GM12875 (cell line): ENCODE results near the gene DLG5.

Experiments
- H3K4me3 ChIP-seq: one replicate; pipeline ENCODE4 v1.5.1; 2011; ENCODE audit warnings: low read depth, low read length, control low read depth
- TF ChIP-seq, protein P1 (sequence below): IDR thresholded peaks from 2 replicates; pipeline ENCODE4 v1.5.1; 2011; ENCODE audit warnings: low read depth, mild to moderate bottlenecking, control low read depth, inconsistent platforms, low read length, moderate library complexity, borderline replicate concordance; ENCODE audit not compliant: insufficient read depth

Gene DLG5

DNA sequence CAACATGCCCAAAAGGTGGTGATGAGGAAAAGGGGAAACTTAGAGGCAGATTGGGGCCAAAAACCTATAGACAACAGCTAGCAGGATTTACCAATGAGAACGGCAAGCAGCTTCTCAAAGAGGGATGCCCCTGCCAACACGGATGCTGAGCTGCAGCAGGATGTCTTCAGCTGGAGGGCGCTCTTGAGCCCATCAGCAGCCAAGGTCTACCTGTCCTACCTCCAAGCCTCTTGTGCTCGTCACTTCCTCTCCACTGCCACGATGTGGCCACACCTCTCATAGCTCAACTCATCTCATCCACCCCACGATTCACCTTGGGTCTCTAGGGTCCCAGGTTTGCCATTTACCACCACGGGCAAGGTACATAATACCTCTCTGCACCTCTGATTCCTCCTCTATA, 36.5 kb downstream of the DLG5 start:
- H3K4me3 ChIP-seq = no peak overlapping the region
- TF ChIP-seq, protein P1, sequence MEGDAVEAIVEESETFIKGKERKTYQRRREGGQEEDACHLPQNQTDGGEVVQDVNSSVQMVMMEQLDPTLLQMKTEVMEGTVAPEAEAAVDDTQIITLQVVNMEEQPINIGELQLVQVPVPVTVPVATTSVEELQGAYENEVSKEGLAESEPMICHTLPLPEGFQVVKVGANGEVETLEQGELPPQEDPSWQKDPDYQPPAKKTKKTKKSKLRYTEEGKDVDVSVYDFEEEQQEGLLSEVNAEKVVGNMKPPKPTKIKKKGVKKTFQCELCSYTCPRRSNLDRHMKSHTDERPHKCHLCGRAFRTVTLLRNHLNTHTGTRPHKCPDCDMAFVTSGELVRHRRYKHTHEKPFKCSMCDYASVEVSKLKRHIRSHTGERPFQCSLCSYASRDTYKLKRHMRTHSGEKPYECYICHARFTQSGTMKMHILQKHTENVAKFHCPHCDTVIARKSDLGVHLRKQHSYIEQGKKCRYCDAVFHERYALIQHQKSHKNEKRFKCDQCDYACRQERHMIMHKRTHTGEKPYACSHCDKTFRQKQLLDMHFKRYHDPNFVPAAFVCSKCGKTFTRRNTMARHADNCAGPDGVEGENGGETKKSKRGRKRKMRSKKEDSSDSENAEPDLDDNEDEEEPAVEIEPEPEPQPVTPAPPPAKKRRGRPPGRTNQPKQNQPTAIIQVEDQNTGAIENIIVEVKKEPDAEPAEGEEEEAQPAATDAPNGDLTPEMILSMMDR = peak; percentile 17; the same call in 1 of the 2 replicates

DNA sequence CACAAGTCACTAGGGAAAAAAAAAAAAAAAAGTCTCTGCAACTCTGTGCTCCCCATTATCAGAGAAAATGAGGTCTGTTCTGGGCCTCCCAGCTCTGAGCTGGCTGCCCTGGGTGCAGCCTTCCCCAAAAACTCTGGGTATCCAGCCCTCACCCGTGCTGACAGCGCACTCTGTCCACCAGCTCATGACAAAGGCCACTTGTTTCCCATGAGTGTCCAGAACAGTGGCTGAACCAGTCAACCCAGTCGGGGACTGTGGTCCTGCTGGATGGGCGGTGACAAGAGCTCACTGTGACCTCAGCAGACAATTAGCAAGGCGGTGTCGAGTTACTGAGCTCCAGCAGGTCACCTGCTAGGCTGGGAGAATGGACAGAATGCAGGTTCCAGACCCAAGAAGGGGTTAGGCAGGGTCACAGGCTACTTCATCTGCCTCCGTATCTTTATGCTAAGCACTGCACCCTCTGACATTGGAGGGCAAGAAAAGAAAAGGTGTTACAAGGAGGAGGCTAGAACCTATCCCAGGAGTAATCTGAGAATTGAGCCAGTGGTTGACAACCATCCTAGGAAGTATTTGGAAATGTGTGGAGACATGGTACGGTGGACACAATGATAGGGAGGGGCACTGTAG, 37.2 kb downstream of the DLG5 start:
- H3K4me3 ChIP-seq = no peak overlapping the region
- TF ChIP-seq, protein P1 = no peak

DNA sequence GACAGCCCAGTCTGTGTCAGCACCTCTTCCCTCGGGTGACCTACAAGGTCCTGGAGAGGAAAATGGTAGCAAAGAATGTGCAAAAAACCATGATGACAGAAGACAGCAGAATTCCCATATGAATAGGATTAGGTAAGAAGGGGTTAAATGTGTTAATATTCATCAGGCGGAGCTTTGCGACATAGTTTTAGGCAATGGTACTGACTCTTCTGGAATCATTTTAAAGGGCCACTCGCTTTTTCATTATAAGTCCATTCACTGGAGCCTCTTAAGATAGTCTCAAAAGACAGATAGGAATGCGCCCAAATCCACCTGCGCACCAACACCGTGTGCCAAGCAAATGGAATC, 38.2 kb downstream of the DLG5 start:
- TF ChIP-seq, protein P1 = no peak
- no peak overlapping the region for H3K4me3 ChIP-seq

DNA sequence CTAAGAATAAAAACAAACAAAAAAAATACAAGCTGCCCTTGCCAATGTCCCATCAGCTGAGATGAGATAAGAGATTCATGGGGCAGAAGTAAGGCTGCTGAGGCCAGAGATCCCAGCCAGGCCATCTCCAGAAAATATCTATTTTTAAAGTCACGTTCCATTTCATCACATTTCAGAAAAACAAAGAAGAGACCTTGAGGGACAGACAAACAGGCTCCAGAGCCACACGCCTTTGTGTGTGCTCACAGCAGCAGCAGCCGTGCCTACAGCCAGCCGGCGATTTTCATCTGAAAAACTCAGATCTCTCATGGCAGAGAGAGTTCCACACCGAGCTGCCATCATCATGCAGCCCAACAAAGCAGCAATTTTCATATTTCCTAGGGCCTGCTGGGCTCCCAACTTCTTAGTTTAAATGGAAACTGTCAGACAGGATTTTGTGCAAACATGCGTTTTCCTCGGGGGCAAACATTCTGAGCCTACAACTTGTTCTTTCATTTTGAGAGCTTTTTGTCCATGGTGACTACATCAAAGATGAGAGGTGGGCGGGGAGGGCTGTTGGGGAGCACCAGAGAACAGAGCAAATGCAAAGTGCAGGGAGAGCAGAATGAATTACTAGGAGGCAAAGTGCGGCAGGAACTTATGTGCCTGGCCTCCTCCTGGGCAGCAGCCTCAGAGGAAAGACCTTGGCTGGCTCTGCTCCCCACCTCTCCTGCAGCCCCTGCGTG, 38.8 kb downstream of the DLG5 start:
- TF ChIP-seq, protein P1 = no peak
- no peak overlapping the region for H3K4me3 ChIP-seq

DNA sequence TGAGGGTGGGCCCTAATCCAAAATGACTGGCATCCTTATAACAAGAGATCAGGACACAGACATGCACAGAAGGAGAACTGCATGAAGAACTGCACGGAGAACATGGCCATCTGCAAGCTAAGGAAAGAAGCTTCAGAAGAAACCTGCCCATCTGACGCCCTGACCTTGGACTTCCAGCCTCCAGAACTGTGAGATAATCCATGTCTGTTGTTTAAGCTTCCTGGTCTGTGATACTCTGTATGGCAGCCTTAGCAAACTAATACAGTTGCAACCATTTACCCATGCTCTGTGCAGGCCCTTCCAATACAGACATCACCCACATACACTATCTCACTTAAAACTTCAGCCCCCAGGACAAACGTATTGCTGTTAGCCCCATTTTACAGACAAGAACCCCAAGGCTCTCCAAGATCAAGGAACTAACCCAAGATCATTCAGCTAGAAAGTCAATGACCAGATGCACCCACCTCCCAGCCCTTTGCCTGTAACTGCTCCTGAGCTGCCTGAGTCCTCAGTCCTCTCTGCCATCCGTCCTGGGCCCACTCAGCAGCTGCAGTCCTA, 39.7 kb downstream of the DLG5 start:
- TF ChIP-seq, protein P1 = no peak

DNA sequence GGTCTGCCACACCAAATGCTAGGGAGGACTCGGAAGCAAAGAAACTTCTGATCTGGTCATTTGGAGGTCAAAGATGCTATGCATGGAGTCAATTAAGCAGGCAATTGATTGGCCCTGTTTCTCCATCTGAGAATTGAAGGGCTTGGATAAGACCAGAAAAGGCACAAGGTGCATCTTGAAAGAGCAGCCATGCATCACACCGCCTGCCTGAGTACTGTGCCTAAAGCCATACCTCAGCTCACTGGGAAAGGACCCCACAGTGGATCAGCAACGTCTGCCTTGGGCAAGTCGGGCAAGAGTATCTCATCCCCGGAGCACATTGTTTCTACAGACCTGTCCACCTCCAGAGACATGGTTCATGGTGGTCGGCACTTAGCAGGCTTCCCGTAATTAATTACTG, 42.4 kb downstream of the DLG5 start:
- TF ChIP-seq, protein P1 = no peak
- no peak overlapping the region for H3K4me3 ChIP-seq

More for the DNA sequence above, 39.7 kb downstream of the DLG5 start:
- no peak overlapping the region for H3K4me3 ChIP-seq

DNA sequence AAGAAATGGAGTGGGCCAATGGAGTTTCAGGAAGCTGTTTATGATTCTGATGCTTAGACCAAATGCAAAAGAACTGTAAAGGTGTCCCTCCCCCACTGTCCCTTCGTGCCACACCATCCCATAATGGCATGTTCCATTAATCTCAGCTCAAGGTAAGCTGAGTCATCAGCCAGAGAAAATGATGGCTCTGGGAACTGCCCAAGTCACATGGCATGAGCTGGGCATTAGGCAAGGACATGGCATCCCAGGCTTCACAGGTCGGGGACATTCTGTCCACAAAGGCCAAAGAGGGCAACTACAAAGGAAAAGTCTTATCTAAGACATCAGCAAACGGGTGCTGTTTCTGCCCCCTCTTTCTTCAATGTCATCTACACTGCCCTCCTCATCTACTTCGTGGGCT, 44.9 kb downstream of the DLG5 start:
- H3K4me3 ChIP-seq = no peak overlapping the region
- TF ChIP-seq, protein P1 = no peak
